CD14-positive monocyte (primary cell): ENCODE data around the gene HABP4. TPM values are rescaled to one million over a fixed set of nuclear protein-coding genes. Genes with fewer than 3 reads are reported as not detected.

Source experiments
- DNase-seq, 3 donors: peaks; one replicate each; pipeline ENCODE4 v3.0.0-alpha.2; 2011 to 2022
- H2AFZ ChIP-seq: 2 replicates; pipeline ENCODE4 v1.6.0; 2012; ENCODE audit warnings: mild to moderate bottlenecking, low read depth, low read length, inconsistent platforms; ENCODE audit not compliant: insufficient read depth, poor library complexity, severe bottlenecking
- H3K27ac ChIP-seq, 2 donors: 1 replicate in 1 of 2; 2 replicates in 1 of 2; pipeline ENCODE4 v1.5.1; 2012 to 2013; ENCODE audit warnings: low read length in 2 of 2, control low read depth in 1 of 2, inconsistent platforms in 1 of 2, low read depth in 1 of 2, mild to moderate bottlenecking in 1 of 2
- H3K27me3 ChIP-seq, 2 donors: one replicate each; pipeline versions ENCODE4 v1.6.0 to v1.6.1; 2011 to 2013; ENCODE audit warnings: low read length in 2 of 2; ENCODE audit not compliant: control insufficient read depth in 2 of 2, insufficient read depth in 2 of 2
- H3K36me3 ChIP-seq, 2 donors: replicated peaks in 1 of 2; 1 replicate in 1 of 2; 2 replicates in 1 of 2; pipeline versions ENCODE4 v1.5.1 to v1.6.1; 2012 to 2013; ENCODE audit warnings: low read length in 2 of 2, control low read depth in 1 of 2, inconsistent platforms in 1 of 2, mild to moderate bottlenecking in 1 of 2; ENCODE audit not compliant: insufficient read depth in 2 of 2, control insufficient read depth in 1 of 2
- H3K4me1 ChIP-seq, 2 donors: 1 replicate in 1 of 2; 2 replicates in 1 of 2; pipeline versions ENCODE4 v1.5.1 to v1.6.1; 2012 to 2013; ENCODE audit warnings: low read length in 2 of 2, control low read depth in 1 of 2, inconsistent platforms in 1 of 2, mild to moderate bottlenecking in 1 of 2, moderate library complexity in 1 of 2; ENCODE audit not compliant: insufficient read depth in 2 of 2, control insufficient read depth in 1 of 2
- H3K4me2 ChIP-seq: replicated peaks from 2 replicates; pipeline ENCODE3; 2012; ENCODE audit warnings: low read length, moderate library complexity, mild to moderate bottlenecking; ENCODE audit not compliant: poor library complexity, severe bottlenecking; ENCODE audit errors: extremely low read depth
- H3K4me3 ChIP-seq, 3 experiments: fragments of 200-600 bp in 1 of 3; sonication (generic) in 1 of 3; replicated peaks in 1 of 3; 1 replicate in 2 of 3; 2 replicates in 1 of 3; pipeline ENCODE4 v1.5.1; 2011 to 2013; ENCODE audit warnings: low read length in 3 of 3, mild to moderate bottlenecking in 3 of 3, control low read depth in 2 of 3, low read depth in 2 of 3, inconsistent platforms in 1 of 3, moderate library complexity in 1 of 3
- H3K79me2 ChIP-seq: 2 replicates; pipeline ENCODE4 v1.6.0; 2012; ENCODE audit warnings: mild to moderate bottlenecking, control low read depth, inconsistent platforms, low read length, moderate library complexity; ENCODE audit not compliant: insufficient read depth
- H3K9ac ChIP-seq: 2 replicates; pipeline ENCODE4 v1.6.0; 2017; ENCODE audit warnings: low read length, mild to moderate bottlenecking; ENCODE audit not compliant: insufficient read depth, poor library complexity, severe bottlenecking
- H3K9me3 ChIP-seq, 2 donors: replicated peaks in 1 of 2; 1 replicate in 1 of 2; 2 replicates in 1 of 2; pipeline versions ENCODE4 v1.5.1 to v1.6.1; 2012 to 2013; ENCODE audit warnings: low read length in 2 of 2, control low read depth in 1 of 2; ENCODE audit not compliant: control insufficient read depth in 1 of 2, insufficient read depth in 1 of 2
- H4K20me1 ChIP-seq: 2 replicates; pipeline ENCODE4 v1.6.0; 2012; ENCODE audit warnings: mild to moderate bottlenecking, low read length, control low read depth, moderate library complexity; ENCODE audit not compliant: insufficient read depth
- H3K27ac Mint-ChIP-seq, 7 donors: one replicate each; pipeline ENCODE4 v1.8.0; 2020; ENCODE audit warnings: mild to moderate bottlenecking in 7 of 7, mixed read lengths in 7 of 7, moderate library complexity in 6 of 7, inconsistent platforms in 2 of 7
- H3K27me3 Mint-ChIP-seq, 3 donors: one replicate each; pipeline ENCODE4 v1.8.0; 2021 to 2022; ENCODE audit warnings: low read depth in 3 of 3, mild to moderate bottlenecking in 3 of 3, mixed read lengths in 3 of 3, moderate library complexity in 3 of 3, inconsistent platforms in 1 of 3
- H3K36me3 Mint-ChIP-seq, 2 donors: one replicate each; pipeline ENCODE4 v1.8.0; 2020; ENCODE audit warnings: mixed read lengths in 2 of 2, inconsistent platforms in 1 of 2, mild to moderate bottlenecking in 1 of 2
- H3K4me1 Mint-ChIP-seq: one replicate; pipeline ENCODE4 v1.8.0; 2020; ENCODE audit warnings: mild to moderate bottlenecking, mixed read lengths
- H3K4me3 Mint-ChIP-seq, 2 donors: one replicate each; pipeline ENCODE4 v1.8.0; 2020; ENCODE audit warnings: mild to moderate bottlenecking in 2 of 2, mixed read lengths in 2 of 2, moderate library complexity in 1 of 2
- H3K9me3 Mint-ChIP-seq, 7 donors: one replicate each; pipeline ENCODE4 v1.8.0; 2020 to 2022; ENCODE audit warnings: mixed read lengths in 7 of 7, mild to moderate bottlenecking in 6 of 7, moderate library complexity in 6 of 7, inconsistent platforms in 2 of 7
- CTCF ChIP-seq: fragments of 200-600 bp; IDR thresholded peaks from one replicate; pipeline ENCODE4 v1.8.0; 2022; ENCODE audit warnings: antibody characterized with exemption, mild to moderate bottlenecking
- WGBS: methylation state at CpG from one replicate; pipeline ENCODE4 v1.1.5; 2013; ENCODE audit warnings: missing lambda C conversion rate; ENCODE audit not compliant: insufficient coverage; 5-methylcytosine and 5-hydroxymethylcytosine counted together
- intact Hi-C, 2 donors: fragments of 100-400 bp; cut with micrococcal nuclease; formaldehyde crosslinking; loops; one replicate each; pipeline versions ENCODE4 v1.15.0 to v1.15.1; 2023
- polyA plus RNA-seq, 3 donors: library from polyadenylated mRNA; depleted of rRNA in 1 of 3; unstranded in 2 of 3; stranded (reverse) in 1 of 3; fragments of 300-500 nt in 2 of 3; fragments of >200 nt in 1 of 3; fragmentation: Illumina TruSeq in 2 of 3; gene quantifications; 1 replicate in 2 of 3; 2 replicates in 1 of 3; pipeline ENCODE4 v1.2.3, GENCODE V29; 2012 to 2021

Gene HABP4
- polyA plus RNA-seq, 3 donors, result 0.54 to 0.97 (median 0.68) TPM

GRCh38 chr9:96483197-96483596, 33.2 kb downstream of the HABP4 start:
- H3K4me2 ChIP-seq, result no peak overlapping the region
- WGBS, result no CpG with 5 or more reads among the region's 4 CpGs
- H3K4me3 ChIP-seq, result no peak overlapping the region
- H3K27ac Mint-ChIP-seq, result no peak overlapping the region
- no peaks in the 10 kb centered on the region for H4K20me1 ChIP-seq
- no peaks in the 10 kb centered on the region for H3K4me1 ChIP-seq
- no peaks in the 10 kb centered on the region for H3K9me3 Mint-ChIP-seq
- no peak for DNase-seq
- H3K36me3 ChIP-seq, result no peaks in the 10 kb centered on the region
- intact Hi-C loops, result no loop called here
- H3K36me3 Mint-ChIP-seq, result no peaks in the 10 kb centered on the region
- no peak overlapping the region for H3K27ac ChIP-seq
- no peak overlapping the region for H3K4me3 Mint-ChIP-seq
- no peaks in the 10 kb centered on the region for H3K9me3 ChIP-seq
- H3K9ac ChIP-seq, result no peak overlapping the region
- peaks cover 8% of the 10 kb centered on the region for H3K4me1 Mint-ChIP-seq
- H2AFZ ChIP-seq, result no peak overlapping the region
- peaks cover 0 to 4% (median 2%) of the 10 kb centered on the region in 3 donors for H3K27me3 Mint-ChIP-seq
- no peaks in the 10 kb centered on the region for H3K79me2 ChIP-seq
- TF ChIP-seq CTCF, result no peak
- no peaks in the 10 kb centered on the region for H3K27me3 ChIP-seq

- TF ChIP-seq CTCF, result no peak
- no peak overlapping the region for H2AFZ ChIP-seq
- Mint-ChIP-seq H3K27me3 (peaks cover 0 to 4% (median 2%) of the 10 kb centered on the region in 3 donors), H3K27ac (no peak overlapping the region), H3K36me3 (no peaks in the 10 kb centered on the region), H3K4me3 (no peak overlapping the region), H3K4me1 (peaks cover 8% of the 10 kb centered on the region), H3K9me3 (no peaks in the 10 kb centered on the region)
- no peak overlapping the region for H3K9ac ChIP-seq
- H3K4me3 ChIP-seq, result no peak overlapping the region
- H4K20me1 ChIP-seq, result no peaks in the 10 kb centered on the region
- no peaks in the 10 kb centered on the region for H3K36me3 ChIP-seq
- H3K79me2 ChIP-seq, result no peaks in the 10 kb centered on the region
- no peak overlapping the region for H3K4me2 ChIP-seq
- no peak for DNase-seq
- no peaks in the 10 kb centered on the region for H3K4me1 ChIP-seq
- no CpG with 5 or more reads among the region's 3 CpGs for WGBS
- no peaks in the 10 kb centered on the region for H3K27me3 ChIP-seq
- intact Hi-C loops, result no loop called here
- no peak overlapping the region for H3K27ac ChIP-seq
- H3K9me3 ChIP-seq, result no peaks in the 10 kb centered on the region
Measured at GRCh38 chr9:96483733-96484390, 33.9 kb downstream of the HABP4 start.
